HepG2 (cell line): ENCODE measurements around the gene ANKRD11. TPM values are rescaled to one million over a fixed set of nuclear protein-coding genes. Genes with fewer than 3 reads are reported as not detected.
A peak's percentile ranks its signal among the peaks of the same experiment; 100 is the strongest.

ENCODE experiments used
- ATF7-NPFF ChIP-seq: sonication (generic); formaldehyde crosslinking; IDR thresholded peaks from 2 replicates; pipeline ENCODE4 v1.8.1; 2023; ENCODE audit warnings: mild to moderate bottlenecking, low read depth, missing genetic modification reagents, moderate library complexity
- ETV5 ChIP-seq: IDR thresholded peaks from 2 replicates; pipeline ENCODE4 v1.6.1; 2018; ENCODE audit warnings: missing biosample characterization, missing genetic modification reagents, inconsistent platforms, borderline replicate concordance
- FOXK1 ChIP-seq: sonication (generic); formaldehyde crosslinking; IDR thresholded peaks from 2 replicates; pipeline ENCODE4 v1.4.0; 2020; ENCODE audit warnings: low read depth, missing genetic modification reagents, borderline replicate concordance
- KAT2B ChIP-seq: fragments of 150-350 bp; IDR thresholded peaks from 2 replicates; pipeline ENCODE4 v1.6.1; 2014; ENCODE audit warnings: low read depth, low read length, borderline replicate concordance
- KLF12 ChIP-seq: sonication (generic); formaldehyde crosslinking; IDR thresholded peaks from 2 replicates; pipeline ENCODE4 v1.4.0; 2020; ENCODE audit warnings: missing genetic modification reagents, borderline replicate concordance
- KMT2B ChIP-seq: IDR thresholded peaks from 2 replicates; pipeline ENCODE4 v1.6.1; 2016; ENCODE audit warnings: missing genetic modification reagents, missing compliant biosample characterization
- MAF1 ChIP-seq: sonication (generic); formaldehyde crosslinking; IDR thresholded peaks from 2 replicates; pipeline ENCODE4 v1.5.0; 2020; ENCODE audit warnings: missing genetic modification reagents, borderline replicate concordance
- MBD4 ChIP-seq: IDR thresholded peaks from 2 replicates; pipeline ENCODE4 v1.6.1; 2012; ENCODE audit warnings: low read length, inconsistent platforms, borderline replicate concordance
- SCMH1 ChIP-seq: sonication (generic); formaldehyde crosslinking; IDR thresholded peaks from 2 replicates; pipeline ENCODE4 v1.9.0; 2021; ENCODE audit warnings: missing genetic modification reagents, mild to moderate bottlenecking, borderline replicate concordance
- SPEN ChIP-seq: sonication (generic); formaldehyde crosslinking; IDR thresholded peaks from 2 replicates; pipeline ENCODE4 v1.5.1; 2020; ENCODE audit warnings: low read depth, mild to moderate bottlenecking, missing genetic modification reagents
- SRSF4 ChIP-seq: fragments of 200-400 bp; formaldehyde crosslinking; IDR thresholded peaks from one replicate; pipeline ENCODE4 v1.6.1; 2018; ENCODE audit warnings: mild to moderate bottlenecking, low read depth, low read length, moderate library complexity; ENCODE audit not compliant: poor library complexity, severe bottlenecking
- TP53 ChIP-seq: sonication (generic); formaldehyde crosslinking; conservative IDR thresholded peaks from 2 replicates; pipeline ENCODE4 v1.4.0; 2020; ENCODE audit warnings: missing genetic modification reagents
- ZBTB10 ChIP-seq: sonication (generic); formaldehyde crosslinking; IDR thresholded peaks from 2 replicates; pipeline ENCODE4 v1.4.0; 2020; ENCODE audit warnings: missing genetic modification reagents, borderline replicate concordance
- ZBTB7B ChIP-seq: sonication (generic); formaldehyde crosslinking; IDR thresholded peaks from 2 replicates; pipeline ENCODE4 v1.4.0; 2020; ENCODE audit warnings: missing genetic modification reagents
- ZFP90 ChIP-seq: sonication (generic); formaldehyde crosslinking; IDR thresholded peaks from 2 replicates; pipeline ENCODE4 v1.8.0; 2022; ENCODE audit warnings: missing genetic modification reagents, mild to moderate bottlenecking, inconsistent platforms, borderline replicate concordance
- ZNF136 ChIP-seq: sonication (generic); formaldehyde crosslinking; IDR thresholded peaks from 2 replicates; pipeline ENCODE4 v1.8.1; 2022; ENCODE audit warnings: low read depth, mild to moderate bottlenecking, moderate library complexity, missing genetic modification reagents
- ZNF678 ChIP-seq: sonication (generic); formaldehyde crosslinking; IDR thresholded peaks from 2 replicates; pipeline ENCODE4 v1.4.0; 2020; ENCODE audit warnings: mild to moderate bottlenecking, missing genetic modification reagents
- ZZZ3 ChIP-seq: sonication (generic); formaldehyde crosslinking; IDR thresholded peaks from 2 replicates; pipeline ENCODE4 v1.4.0; 2020; ENCODE audit warnings: missing genetic modification reagents, mild to moderate bottlenecking, borderline replicate concordance
- polyA plus RNA-seq, 8 experiments: library from polyadenylated mRNA; depleted of rRNA in 3 of 8; stranded (reverse) in 7 of 8; unstranded in 1 of 8; fragments of >200 nt; fragmentation: Illumina TruSeq in 4 of 8; extraction: Trizol in 4 of 8; gene quantifications; 2 replicates each; pipeline versions ENCODE4 v1.2.1 to v1.2.3, GENCODE V29; 2011 to 2016; ENCODE audit warnings: low read depth in 4 of 8, missing spikeins in 1 of 8, mixed read lengths in 1 of 8; ENCODE audit not compliant: insufficient read depth in 1 of 8
- total RNA-seq, 5 experiments: library from RNA; depleted of rRNA; stranded (reverse); fragments of >200 nt; fragmentation: Illumina TruSeq; extraction: Trizol; gene quantifications; 2 replicates each; pipeline ENCODE4 v1.2.3, GENCODE V29; 2016; ENCODE audit warnings: low read depth in 1 of 5
- TF ChIP-seq, protein P1 (sequence below), 2 experiments: IDR thresholded peaks; 2 replicates each; pipeline ENCODE4 v1.6.1; 2011 to 2012; ENCODE audit warnings: low read length in 2 of 2, borderline replicate concordance in 1 of 2, low read depth in 1 of 2, mild to moderate bottlenecking in 1 of 2, moderate library complexity in 1 of 2
- TF ChIP-seq, protein P2 (sequence below): sonication (generic); formaldehyde crosslinking; IDR thresholded peaks from 2 replicates; pipeline ENCODE4 v1.4.0; 2020; ENCODE audit warnings: missing genetic modification reagents, borderline replicate concordance

The ANKRD11 gene
- total and polyA plus RNA-seq, 2 of the 13 experiments (the other 11 are each of a cell fraction or from before 2014, with no cell fraction given) = 21.4 to 38.4 TPM

DNA sequence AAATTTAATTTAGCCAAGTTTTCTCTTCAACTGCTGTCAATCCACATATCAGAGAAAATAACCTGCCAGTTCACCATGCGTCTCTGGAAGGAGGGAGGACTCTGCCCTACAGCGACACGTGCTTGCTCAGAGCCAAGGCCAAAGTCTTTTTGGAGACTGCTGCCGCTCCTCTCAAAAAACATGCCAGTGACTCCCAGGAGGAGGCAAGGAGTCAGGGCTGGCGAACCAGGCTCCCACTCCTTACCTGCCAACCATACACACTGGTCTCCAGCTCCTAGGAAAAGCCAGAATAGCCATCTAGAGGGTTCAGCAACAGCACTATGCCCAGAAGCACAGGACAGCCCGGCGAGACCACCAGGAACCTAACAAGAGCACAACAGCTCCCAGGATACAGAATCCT lies 73.0 kb downstream of the ANKRD11 start (continued):
- TF ChIP-seq ETV5 (0 out of 2 replicates have a peak, but pooled peaks have one; percentile 26), KLF12 (CRISPR knock-in tag) (no peak), KAT2B (no peak), SRSF4 (no peak), MAF1 (CRISPR knock-in tag) (no peak), SPEN (CRISPR knock-in tag) (no peak), ZNF136 (no peak), TP53 (CRISPR knock-in tag) (no peak), ZFP90 (CRISPR knock-in tag) (no peak), KMT2B (CRISPR knock-in tag) (no peak), ATF7-NPFF (CRISPR knock-in tag) (peak; percentile 63; the same call in 1 of the 2 replicates), ZBTB7B (CRISPR knock-in tag) (no peak), ZBTB10 (CRISPR knock-in tag) (no peak), MBD4 (no peak), ZNF678 (no peak), FOXK1 (CRISPR knock-in tag) (no peak), ZZZ3 (no peak), SCMH1 (CRISPR knock-in tag) (no peak)
- TF ChIP-seq, protein P1, sequence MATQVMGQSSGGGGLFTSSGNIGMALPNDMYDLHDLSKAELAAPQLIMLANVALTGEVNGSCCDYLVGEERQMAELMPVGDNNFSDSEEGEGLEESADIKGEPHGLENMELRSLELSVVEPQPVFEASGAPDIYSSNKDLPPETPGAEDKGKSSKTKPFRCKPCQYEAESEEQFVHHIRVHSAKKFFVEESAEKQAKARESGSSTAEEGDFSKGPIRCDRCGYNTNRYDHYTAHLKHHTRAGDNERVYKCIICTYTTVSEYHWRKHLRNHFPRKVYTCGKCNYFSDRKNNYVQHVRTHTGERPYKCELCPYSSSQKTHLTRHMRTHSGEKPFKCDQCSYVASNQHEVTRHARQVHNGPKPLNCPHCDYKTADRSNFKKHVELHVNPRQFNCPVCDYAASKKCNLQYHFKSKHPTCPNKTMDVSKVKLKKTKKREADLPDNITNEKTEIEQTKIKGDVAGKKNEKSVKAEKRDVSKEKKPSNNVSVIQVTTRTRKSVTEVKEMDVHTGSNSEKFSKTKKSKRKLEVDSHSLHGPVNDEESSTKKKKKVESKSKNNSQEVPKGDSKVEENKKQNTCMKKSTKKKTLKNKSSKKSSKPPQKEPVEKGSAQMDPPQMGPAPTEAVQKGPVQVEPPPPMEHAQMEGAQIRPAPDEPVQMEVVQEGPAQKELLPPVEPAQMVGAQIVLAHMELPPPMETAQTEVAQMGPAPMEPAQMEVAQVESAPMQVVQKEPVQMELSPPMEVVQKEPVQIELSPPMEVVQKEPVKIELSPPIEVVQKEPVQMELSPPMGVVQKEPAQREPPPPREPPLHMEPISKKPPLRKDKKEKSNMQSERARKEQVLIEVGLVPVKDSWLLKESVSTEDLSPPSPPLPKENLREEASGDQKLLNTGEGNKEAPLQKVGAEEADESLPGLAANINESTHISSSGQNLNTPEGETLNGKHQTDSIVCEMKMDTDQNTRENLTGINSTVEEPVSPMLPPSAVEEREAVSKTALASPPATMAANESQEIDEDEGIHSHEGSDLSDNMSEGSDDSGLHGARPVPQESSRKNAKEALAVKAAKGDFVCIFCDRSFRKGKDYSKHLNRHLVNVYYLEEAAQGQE (IDR thresholded peaks at IDR 0.05; ENCODE audit: borderline replicate concordance in 1 of 2, low read depth in 1 of 2, low read length in 2 of 2) = no peak
- TF ChIP-seq, protein P2, sequence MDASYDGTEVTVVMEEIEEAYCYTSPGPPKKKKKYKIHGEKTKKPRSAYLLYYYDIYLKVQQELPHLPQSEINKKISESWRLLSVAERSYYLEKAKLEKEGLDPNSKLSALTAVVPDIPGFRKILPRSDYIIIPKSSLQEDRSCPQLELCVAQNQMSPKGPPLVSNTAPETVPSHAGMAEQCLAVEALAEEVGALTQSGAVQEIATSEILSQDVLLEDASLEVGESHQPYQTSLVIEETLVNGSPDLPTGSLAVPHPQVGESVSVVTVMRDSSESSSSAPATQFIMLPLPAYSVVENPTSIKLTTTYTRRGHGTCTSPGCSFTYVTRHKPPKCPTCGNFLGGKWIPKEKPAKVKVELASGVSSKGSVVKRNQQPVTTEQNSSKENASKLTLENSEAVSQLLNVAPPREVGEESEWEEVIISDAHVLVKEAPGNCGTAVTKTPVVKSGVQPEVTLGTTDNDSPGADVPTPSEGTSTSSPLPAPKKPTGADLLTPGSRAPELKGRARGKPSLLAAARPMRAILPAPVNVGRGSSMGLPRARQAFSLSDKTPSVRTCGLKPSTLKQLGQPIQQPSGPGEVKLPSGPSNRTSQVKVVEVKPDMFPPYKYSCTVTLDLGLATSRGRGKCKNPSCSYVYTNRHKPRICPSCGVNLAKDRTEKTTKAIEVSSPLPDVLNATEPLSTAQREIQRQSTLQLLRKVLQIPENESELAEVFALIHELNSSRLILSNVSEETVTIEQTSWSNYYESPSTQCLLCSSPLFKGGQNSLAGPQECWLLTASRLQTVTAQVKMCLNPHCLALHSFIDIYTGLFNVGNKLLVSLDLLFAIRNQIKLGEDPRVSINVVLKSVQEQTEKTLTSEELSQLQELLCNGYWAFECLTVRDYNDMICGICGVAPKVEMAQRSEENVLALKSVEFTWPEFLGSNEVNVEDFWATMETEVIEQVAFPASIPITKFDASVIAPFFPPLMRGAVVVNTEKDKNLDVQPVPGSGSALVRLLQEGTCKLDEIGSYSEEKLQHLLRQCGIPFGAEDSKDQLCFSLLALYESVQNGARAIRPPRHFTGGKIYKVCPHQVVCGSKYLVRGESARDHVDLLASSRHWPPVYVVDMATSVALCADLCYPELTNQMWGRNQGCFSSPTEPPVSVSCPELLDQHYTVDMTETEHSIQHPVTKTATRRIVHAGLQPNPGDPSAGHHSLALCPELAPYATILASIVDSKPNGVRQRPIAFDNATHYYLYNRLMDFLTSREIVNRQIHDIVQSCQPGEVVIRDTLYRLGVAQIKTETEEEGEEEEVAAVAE (CRISPR knock-in tag) = no peak
